ENCODE measurements around the gene GRK2.

GRK2 gene

GRCh38 chr11:67269401-67270255 is 3.4 kb downstream of the GRK2 start:
- DNase-seq (ENCODE audit: low read depth in 2 of 3, low spot score in 1 of 3), result no peak

DNA sequence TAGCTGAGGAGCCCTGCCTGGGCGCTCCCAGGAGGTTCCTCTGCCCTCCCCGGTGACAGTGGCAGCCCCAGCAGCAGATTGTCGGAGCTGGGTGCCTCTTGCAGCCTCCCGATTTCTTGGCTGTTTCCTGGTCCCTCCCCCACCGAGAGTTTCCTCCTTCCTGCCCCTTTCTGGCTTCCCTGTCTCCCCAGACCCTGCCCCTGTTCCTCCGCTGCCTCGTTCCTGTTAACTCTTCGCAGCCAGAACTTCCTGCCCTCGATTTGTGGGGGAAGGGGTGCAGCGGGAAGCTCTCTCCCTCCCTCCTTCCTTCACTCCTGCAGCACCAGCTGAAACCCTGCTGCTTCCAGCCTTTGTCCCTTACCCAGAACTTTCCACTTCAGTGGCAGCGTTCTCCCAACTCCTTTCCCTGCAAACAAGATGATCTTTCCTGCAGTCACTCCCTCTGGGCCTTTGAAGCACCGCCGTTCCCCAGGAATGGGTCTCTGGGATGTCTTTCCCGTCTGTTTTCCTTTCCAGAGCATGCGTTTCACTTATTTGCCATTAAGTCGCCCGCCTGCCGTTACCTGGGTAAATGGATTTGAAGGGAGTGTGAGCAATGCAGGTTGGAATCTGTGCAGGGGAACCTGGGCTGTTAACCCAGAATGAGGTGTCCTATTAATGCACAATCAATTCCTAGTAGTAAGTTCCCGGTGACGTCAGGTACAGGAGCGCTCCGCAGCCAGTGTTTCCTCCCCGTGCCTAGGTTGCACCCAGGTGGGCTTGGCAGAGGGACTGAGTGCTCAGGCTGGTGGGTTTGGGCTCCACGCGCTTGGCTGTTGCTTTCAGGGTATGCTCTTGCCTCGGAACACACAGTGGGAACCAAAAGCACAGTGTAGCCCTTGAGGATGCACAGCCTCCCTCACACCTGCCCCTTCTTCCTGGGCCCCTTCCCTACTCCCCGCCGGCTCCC is 4.3 kb downstream of the GRK2 start:
- DNase-seq (ENCODE audit: low read depth in 2 of 3, low spot score in 1 of 3), result no peak

DNA sequence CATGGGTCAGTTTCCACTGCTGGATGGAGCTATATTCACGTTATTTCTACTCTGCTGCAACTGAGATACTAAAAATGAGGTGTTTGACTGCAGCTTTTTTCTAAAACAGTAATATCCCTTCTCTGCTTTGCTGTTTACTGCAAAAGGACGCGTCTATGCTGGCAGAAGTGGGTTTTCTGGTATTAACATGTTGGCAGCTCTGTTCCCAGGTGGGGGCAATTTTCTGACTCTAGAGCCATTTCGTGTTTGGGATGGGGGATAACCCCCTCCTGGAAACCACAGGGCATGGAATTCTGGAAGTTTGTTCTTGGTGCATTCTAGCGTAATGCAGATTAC is 4.9 kb downstream of the GRK2 start:
- DNase-seq (ENCODE audit: low read depth in 2 of 3, low spot score in 1 of 3), result no peak

DNA sequence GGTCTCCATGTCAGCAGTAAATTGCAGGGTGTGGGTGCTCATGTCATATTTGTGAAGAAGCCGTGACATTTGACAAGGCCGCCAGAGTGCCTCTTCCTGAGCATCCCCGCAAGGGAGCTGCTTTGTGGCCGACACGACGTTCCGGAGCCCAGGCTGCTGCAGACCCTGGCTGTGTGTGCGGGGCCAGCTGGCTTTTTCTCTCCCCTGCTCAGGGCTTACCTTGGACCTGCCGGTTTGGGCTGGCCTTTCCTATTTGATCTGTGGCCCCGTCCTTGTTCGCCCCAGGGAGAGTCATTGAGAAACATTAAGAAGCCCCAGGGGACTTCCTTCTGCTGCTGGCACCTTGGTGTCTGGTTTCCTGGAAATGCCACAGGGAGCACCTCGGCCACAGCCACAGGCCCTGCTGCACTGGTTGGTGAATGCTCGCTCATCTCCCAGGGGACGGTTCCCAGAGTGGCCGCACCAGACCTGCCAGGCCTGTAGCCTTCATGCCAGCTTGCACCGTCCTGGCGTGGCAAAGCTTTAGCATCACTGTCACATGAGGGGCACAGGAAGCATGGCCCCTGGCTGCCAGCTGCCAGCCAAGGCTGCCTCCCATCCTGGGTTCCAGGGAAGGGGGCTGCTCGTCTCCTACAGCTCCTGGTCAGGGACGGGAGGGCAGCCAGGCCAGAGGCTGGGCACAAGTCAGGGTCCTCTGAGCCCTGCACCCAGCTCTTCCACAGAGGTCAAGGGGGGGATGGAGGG is 5.4 kb downstream of the GRK2 start:
- peak in 2 of 3 donors; percentile 62 to 67 for DNase-seq (ENCODE audit: low read depth in 2 of 3, low spot score in 1 of 3)

DNA sequence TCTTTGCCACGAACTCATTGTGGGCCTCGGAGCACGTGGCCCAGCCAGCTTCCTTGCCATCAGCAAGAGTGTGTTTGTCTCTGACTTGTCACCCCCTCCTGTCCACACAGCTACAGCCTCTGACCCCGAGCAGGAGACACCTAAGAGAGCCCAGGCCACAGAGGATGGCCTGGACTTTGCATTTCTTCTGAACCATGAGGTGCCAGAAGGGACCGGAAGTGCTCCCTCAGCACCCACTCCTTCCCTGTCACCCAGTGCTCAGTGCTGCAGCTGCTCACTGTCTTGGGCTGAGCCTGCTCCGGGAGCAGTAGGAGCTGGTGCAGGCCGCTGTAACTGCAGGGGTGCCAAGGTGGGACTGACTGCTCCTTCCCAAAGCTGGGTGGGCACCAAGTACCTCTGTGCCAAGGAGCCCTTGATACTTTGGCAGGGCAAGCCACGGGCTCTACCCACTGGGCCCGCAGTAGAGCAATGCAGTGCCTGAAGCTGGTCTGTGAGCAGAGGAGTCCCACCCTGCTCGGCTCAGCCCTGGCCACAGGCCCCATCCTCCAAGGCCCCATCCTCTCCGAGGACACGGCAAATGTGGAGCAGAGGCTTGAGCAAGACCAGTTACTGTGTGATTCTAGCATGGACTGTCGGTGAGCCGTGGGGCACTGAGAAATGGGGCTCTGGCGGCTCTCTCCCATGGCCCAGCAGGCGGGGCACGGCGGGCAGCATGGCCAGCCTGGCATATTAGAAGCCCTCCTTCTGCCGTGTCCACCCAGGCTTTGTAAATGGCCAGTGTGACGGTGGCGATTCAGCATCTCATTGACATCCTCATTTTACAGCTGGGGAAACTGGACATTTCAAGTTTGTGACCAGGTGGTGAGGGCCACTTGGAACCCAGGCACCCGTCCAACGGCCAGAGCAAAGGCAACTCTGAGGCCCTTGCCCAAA is 6.3 kb downstream of the GRK2 start:
- no peak for DNase-seq (ENCODE audit: low read depth in 2 of 3, low spot score in 1 of 3)

GRCh38 chr11:67273260-67273990 is 7.2 kb downstream of the GRK2 start:
- DNase-seq (ENCODE audit: low read depth in 2 of 3, low spot score in 1 of 3), result no peak

GRCh38 chr11:67274768-67275605 is 8.7 kb downstream of the GRK2 start:
- DNase-seq (ENCODE audit: low read depth in 2 of 3, low spot score in 1 of 3), result no peak

GRCh38 chr11:67275606-67276409 is 9.5 kb downstream of the GRK2 start:
- no peak for DNase-seq (ENCODE audit: low read depth in 2 of 3, low spot score in 1 of 3)

DNA sequence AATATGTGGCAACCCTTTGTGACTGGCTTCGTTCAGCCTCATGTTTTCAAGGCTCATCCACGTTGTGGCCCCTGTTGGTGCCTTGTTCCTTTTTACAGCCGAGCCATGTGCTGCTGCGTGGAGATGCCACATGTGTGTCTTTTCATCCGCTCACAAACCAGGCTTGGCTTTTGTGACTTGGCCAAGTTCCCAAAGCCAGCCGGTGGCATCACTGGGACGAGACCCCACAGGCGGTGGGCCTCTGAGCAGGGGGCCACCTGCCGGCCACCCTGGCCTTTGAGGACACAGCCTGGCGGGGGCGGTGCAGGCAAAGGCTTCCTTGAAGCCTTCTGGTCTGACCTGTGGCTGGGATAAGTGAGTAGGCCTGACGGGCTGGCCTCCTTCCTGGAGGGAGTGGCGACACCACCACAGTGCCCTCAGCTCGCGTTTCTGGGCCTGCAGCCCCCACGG is 10.5 kb downstream of the GRK2 start:
- no peak for DNase-seq (ENCODE audit: low read depth in 2 of 3, low spot score in 1 of 3)

DNA sequence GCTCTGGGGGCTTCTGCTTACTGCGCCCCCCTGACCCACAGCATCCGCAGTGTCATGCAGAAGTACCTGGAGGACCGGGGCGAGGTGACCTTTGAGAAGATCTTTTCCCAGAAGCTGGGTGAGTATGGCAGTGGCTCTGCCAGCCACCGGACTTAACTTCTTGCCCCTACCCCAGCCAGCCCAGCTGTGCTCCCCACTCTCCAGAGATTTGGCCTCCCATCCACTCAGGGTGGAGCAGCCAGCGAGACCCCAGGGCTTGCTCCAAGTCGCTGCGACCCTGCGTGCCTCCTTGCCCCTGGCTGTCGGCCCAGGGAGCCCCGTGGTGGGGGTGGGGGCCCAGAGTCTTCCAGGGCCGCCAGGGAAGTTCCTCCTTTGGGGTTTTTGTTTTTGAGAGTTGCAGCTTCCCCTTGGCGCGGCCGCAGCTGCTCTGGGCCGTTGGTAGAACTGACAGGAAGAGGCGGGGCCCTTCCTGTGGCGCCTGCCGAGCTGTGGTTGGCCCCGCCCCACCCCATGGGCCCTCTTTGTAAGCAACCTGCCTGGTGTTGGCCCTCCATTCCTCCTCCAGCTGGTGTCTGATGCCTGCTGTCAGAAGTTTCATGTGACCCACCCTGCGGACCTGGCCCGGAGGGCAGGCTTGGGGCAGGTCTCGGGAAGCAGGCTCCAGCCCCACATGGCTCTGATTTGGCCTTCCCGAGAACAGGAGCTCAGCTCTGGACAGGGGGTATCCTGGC is 11.1 kb downstream of the GRK2 start:
- DNase-seq (ENCODE audit: low read depth in 2 of 3, low spot score in 1 of 3), result peak; percentile 75 to 86 (median 85)

- DNase-seq (ENCODE audit: low read depth in 2 of 3, low spot score in 1 of 3), result no peak
Measured at GRCh38 chr11:67278135-67278938, 12.1 kb downstream of the GRK2 start.

- DNase-seq (ENCODE audit: low read depth in 2 of 3, low spot score in 1 of 3), result no peak
Measured at GRCh38 chr11:67278939-67279588, 12.8 kb downstream of the GRK2 start.

- DNase-seq (ENCODE audit: low read depth in 2 of 3, low spot score in 1 of 3), result no peak
Measured at GRCh38 chr11:67279589-67280340, 13.5 kb downstream of the GRK2 start.

- no peak for DNase-seq (ENCODE audit: low read depth in 2 of 3, low spot score in 1 of 3)
Measured at GRCh38 chr11:67280341-67280787, 14.1 kb downstream of the GRK2 start.
